Measurements from ENCODE around the gene OR8G5.

GRCh38 chr11:124219126-124219525, 37.0 kb upstream of the OR8G5 start:
- no peak for TF ChIP-seq CTCF (tag by site-specific recombination; IDR thresholded peaks at IDR 0.05)
- TF ChIP-seq REST (tag by site-specific recombination; IDR thresholded peaks at IDR 0.05), result no peak
- TF ChIP-seq ZNF792 (tag by site-specific recombination; IDR thresholded peaks at IDR 0.05), result no peak
- TF ChIP-seq ZNF366 (tag by site-specific recombination; conservative IDR thresholded peaks at IDR 0.05), result no peak
- no peak for TF ChIP-seq ZNF24 (tag by site-specific recombination; IDR thresholded peaks at IDR 0.05)
- TF ChIP-seq ZNF660 (tag by site-specific recombination; IDR thresholded peaks at IDR 0.05), result no peak
- TF ChIP-seq ZNF600 (tag by site-specific recombination; IDR thresholded peaks at IDR 0.05), result no peak
- TF ChIP-seq ZNF146 (tag by site-specific recombination; IDR thresholded peaks at IDR 0.05), result no peak
- no peak for TF ChIP-seq KLF1 (tag by site-specific recombination; IDR thresholded peaks at IDR 0.05)

Measured in HEK293 (cell line).